Measurements from ENCODE around the gene PLXND1.

DNA sequence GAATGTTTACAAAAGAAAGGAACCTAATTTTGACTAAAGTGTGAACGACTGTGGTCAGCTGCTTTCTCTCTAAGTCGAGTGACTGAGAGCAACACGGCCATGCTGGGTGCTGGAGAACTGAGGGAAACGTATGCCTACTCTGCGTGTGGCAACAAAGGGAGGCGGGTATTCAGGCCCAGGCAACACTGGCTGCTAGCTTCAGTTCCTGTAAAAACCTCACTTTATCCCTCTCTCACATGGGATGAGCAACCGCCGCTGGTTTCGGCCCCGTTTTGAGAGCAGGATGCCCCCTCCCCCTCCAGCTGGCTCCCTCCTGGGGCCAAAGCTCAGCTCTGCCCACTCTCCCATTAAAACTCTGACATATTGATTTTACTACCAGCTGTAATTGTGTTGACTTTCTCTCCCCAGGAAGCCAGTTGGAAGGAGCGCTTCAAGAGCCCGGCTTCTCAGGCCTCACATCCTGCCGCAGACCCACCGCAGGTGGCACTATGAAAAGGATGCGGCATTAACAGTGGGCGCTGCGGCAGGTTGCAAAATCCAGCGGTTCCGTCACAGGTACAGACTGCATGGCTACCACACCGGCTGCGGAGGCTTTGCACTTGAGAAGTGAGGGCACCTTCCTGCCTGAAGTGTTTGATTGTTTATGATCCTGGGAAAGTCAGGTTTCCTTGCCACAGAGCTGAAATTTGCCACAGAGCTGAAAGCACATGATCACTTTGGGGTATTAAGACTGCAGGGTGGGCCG is 12.7 kb downstream of the PLXND1 start:
- TF ChIP-seq, protein P1, sequence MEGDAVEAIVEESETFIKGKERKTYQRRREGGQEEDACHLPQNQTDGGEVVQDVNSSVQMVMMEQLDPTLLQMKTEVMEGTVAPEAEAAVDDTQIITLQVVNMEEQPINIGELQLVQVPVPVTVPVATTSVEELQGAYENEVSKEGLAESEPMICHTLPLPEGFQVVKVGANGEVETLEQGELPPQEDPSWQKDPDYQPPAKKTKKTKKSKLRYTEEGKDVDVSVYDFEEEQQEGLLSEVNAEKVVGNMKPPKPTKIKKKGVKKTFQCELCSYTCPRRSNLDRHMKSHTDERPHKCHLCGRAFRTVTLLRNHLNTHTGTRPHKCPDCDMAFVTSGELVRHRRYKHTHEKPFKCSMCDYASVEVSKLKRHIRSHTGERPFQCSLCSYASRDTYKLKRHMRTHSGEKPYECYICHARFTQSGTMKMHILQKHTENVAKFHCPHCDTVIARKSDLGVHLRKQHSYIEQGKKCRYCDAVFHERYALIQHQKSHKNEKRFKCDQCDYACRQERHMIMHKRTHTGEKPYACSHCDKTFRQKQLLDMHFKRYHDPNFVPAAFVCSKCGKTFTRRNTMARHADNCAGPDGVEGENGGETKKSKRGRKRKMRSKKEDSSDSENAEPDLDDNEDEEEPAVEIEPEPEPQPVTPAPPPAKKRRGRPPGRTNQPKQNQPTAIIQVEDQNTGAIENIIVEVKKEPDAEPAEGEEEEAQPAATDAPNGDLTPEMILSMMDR (IDR thresholded peaks at IDR 0.05; ENCODE audit: poor library complexity, severe bottlenecking) = no peak
- TF ChIP-seq, protein P2, sequence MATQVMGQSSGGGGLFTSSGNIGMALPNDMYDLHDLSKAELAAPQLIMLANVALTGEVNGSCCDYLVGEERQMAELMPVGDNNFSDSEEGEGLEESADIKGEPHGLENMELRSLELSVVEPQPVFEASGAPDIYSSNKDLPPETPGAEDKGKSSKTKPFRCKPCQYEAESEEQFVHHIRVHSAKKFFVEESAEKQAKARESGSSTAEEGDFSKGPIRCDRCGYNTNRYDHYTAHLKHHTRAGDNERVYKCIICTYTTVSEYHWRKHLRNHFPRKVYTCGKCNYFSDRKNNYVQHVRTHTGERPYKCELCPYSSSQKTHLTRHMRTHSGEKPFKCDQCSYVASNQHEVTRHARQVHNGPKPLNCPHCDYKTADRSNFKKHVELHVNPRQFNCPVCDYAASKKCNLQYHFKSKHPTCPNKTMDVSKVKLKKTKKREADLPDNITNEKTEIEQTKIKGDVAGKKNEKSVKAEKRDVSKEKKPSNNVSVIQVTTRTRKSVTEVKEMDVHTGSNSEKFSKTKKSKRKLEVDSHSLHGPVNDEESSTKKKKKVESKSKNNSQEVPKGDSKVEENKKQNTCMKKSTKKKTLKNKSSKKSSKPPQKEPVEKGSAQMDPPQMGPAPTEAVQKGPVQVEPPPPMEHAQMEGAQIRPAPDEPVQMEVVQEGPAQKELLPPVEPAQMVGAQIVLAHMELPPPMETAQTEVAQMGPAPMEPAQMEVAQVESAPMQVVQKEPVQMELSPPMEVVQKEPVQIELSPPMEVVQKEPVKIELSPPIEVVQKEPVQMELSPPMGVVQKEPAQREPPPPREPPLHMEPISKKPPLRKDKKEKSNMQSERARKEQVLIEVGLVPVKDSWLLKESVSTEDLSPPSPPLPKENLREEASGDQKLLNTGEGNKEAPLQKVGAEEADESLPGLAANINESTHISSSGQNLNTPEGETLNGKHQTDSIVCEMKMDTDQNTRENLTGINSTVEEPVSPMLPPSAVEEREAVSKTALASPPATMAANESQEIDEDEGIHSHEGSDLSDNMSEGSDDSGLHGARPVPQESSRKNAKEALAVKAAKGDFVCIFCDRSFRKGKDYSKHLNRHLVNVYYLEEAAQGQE (IDR thresholded peaks at IDR 0.05; ENCODE audit: borderline replicate concordance) = no peak
- TF ChIP-seq EZH2 (IDR thresholded peaks at IDR 0.05; ENCODE audit: borderline replicate concordance, insufficient read depth, low read length, poor library complexity, severe bottlenecking) (no peak), EP300 (conservative IDR thresholded peaks at IDR 0.05; ENCODE audit: poor library complexity, severe bottlenecking) (no peak), MXI1 (conservative IDR thresholded peaks at IDR 0.05; ENCODE audit: poor library complexity, severe bottlenecking) (no peak)
